ENCODE results near the gene LRRC72.
"Not testable (repeated sequence)": the region's sequence is repeated elsewhere in the genome, so short reads cannot be mapped to it uniquely, and the experiment has no call there.

The LRRC72 gene

DNA sequence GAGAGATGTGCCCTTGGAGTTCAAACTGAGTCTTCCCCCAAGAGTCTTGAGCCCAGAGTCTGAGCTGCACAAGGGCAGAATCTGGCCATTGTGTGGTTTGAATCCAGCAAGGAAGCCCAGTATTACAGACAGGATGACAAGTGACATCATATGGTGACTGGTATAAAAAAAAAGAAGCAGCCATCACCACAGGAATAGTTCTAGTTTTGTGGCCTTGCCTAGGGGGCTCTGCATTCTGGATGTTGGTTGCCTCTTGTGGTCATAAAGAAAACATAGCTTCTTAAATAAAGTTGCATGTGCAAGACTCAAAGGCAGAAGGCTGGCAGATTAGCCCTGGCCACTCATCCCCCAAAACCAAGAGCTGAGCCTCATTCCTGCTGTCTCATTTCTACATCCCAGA lies 16.8 kb upstream of the LRRC72 start:
- TF ChIP-seq, protein P1, sequence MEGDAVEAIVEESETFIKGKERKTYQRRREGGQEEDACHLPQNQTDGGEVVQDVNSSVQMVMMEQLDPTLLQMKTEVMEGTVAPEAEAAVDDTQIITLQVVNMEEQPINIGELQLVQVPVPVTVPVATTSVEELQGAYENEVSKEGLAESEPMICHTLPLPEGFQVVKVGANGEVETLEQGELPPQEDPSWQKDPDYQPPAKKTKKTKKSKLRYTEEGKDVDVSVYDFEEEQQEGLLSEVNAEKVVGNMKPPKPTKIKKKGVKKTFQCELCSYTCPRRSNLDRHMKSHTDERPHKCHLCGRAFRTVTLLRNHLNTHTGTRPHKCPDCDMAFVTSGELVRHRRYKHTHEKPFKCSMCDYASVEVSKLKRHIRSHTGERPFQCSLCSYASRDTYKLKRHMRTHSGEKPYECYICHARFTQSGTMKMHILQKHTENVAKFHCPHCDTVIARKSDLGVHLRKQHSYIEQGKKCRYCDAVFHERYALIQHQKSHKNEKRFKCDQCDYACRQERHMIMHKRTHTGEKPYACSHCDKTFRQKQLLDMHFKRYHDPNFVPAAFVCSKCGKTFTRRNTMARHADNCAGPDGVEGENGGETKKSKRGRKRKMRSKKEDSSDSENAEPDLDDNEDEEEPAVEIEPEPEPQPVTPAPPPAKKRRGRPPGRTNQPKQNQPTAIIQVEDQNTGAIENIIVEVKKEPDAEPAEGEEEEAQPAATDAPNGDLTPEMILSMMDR (IDR thresholded peaks at IDR 0.05; ENCODE audit: borderline replicate concordance, insufficient read depth, low read depth, low read length), result no peak

DNA sequence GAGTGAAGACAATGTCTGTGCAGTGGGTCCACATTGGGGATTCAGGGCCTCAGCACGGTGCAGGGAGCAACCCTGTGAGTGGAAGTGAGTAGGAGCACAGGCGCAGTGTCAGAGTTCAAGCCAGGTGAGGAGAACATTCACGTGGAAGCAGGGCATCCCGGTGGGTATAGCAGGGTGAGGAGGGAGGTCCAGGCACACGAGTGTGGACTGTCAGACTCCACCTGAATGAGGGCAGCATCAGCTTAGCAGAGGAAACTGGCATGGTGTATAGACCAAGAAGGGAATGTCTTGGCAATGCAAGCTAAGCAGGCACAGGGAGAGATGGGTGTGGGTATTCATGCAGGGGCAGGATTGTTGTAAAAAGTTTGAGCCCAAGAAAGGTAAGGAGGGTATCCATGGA lies 15.3 kb upstream of the LRRC72 start:
- no peak overlapping the region for H3K4me3 ChIP-seq (ENCODE audit: low read depth, low read length)
- TF ChIP-seq, protein P1 (IDR thresholded peaks at IDR 0.05; ENCODE audit: borderline replicate concordance, insufficient read depth, low read depth, low read length), result no peak

More for the DNA sequence above, 16.8 kb upstream of the LRRC72 start:
- no peak overlapping the region for H3K4me3 ChIP-seq (ENCODE audit: low read depth, low read length)

DNA sequence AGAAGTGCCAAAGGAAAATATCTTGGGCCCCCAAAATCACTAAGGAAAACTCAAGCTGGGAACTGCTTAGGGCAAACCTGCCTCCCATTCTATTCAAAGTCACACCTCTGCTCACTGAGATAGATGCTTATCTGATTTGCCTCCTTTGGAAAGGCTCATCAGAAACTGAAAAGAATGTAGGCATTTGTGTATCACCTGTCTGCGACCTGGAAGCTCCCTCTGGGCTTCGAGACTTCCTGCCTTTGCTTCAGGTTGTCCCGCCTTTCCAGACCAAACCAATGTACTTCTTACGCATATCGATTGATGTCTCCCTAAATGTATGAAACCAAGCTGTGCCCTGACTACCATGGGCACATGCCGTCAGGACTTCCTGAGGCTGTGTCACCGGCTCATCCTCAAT lies 14.5 kb upstream of the LRRC72 start:
- TF ChIP-seq, protein P1 (IDR thresholded peaks at IDR 0.05; ENCODE audit: borderline replicate concordance, insufficient read depth, low read depth, low read length), result no peak
- no peak overlapping the region for H3K4me3 ChIP-seq (ENCODE audit: low read depth, low read length)

DNA sequence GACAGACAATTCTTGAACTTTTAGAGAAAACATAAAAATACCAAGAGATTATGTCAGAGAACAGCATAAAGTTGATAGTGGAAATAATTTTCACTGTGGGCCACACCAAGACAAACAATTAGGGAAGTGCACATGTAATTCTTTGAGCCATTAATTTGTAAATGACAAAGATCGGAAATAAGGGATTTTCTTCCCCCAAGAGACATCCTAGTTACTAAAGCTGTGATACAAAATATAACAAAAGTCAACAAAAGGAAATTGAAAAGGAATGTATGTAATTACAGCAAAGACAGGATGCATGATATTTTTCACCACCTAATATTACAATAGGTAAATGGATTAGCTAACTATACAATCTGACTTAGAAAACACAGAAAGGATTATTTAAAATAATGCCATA lies 12.4 kb upstream of the LRRC72 start:
- no peak overlapping the region for H3K4me3 ChIP-seq (ENCODE audit: low read depth, low read length)
- TF ChIP-seq, protein P1 (IDR thresholded peaks at IDR 0.05; ENCODE audit: borderline replicate concordance, insufficient read depth, low read depth, low read length), result no peak

DNA sequence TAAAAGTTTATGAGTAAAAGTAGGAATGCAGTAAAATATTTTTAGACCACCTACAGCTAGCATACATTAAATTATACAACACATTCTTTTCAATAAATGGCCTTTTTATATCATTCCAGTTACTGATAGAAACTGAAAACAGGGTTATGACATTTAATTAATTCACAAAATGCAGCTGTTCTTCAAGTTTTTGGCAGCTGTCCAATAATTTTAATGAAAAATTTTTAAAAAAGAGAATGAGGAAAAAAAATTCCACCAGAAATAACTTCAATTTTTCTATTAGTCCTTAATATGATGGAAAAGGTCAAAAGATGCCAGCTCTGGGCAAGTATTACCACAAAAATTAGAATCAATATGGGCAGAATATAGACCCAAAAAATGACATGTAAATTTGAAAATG lies 11.9 kb upstream of the LRRC72 start:
- no peak overlapping the region for H3K4me3 ChIP-seq (ENCODE audit: low read depth, low read length)
- TF ChIP-seq, protein P1 (IDR thresholded peaks at IDR 0.05; ENCODE audit: borderline replicate concordance, insufficient read depth, low read depth, low read length), result no peak

DNA sequence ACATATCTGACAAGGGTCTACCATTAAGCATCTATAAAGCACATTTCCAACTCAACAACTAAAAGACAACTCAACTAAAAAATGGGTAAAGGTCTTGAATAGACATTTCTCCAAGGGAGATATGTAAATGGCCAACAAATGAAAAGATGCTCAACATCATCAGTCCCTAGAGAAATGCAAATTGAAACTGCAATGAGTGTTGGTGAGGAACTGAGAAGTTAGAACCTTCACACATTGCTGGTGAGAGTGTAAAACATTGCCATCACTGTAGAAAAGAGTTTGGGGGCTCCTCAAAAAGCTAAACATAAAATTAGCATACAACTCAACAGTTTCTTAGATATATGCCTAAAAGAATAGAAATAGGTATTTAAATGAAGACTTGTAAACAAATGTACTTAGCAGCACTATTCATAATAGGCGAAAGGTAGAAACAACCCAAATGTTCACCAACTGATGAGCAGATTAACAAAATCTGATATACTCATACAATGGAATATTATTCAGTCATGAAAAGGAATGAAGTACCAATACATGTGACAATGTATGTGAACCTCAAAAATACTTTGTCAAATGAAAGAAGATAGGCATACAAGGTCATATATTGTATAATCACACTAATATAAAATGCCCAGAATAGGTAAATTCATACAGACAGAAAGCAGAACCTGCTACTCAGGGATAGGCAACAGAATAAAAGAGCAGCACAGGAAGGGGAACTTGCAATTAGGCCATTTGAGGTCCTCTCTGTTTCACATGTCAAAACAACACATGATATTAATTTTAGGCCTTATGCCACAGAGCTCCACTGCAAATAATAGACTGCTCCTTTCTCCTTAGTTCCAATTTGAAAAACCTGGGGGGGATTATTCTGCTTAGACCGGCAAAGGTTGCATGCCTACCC lies 10.6 kb upstream of the LRRC72 start:
- no peak overlapping the region for H3K4me3 ChIP-seq (ENCODE audit: low read depth, low read length)
- TF ChIP-seq, protein P1 (IDR thresholded peaks at IDR 0.05; ENCODE audit: borderline replicate concordance, insufficient read depth, low read depth, low read length), result no peak

DNA sequence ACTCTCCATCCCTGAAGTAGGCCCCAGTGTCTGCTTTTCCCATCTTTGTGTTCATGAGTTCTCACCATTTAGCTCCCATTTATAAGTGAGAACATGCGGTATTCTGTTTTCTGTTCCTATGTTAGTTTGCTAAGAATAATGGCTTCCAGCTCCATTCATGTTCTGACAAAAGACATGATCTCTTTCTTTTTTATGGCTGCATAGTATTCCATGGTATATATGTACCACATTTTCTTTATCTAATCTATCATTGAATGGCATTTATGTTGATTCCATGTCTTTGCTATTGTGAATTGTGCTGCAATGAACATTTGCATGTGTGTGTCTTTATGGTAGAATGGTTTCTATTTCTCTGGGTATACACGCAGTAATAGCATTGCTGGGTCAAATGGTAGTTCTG lies 6.6 kb upstream of the LRRC72 start:
- H3K4me3 ChIP-seq (ENCODE audit: low read depth, low read length), result not testable (repeated sequence)

Measured in GM12875 (cell line).